OCI-M1 (cell line): ENCODE measurements around the gene CRYBG2.
A peak's percentile ranks its signal among the peaks of the same experiment; 100 is the strongest.
"Not testable (repeated sequence)": the region's sequence is repeated elsewhere in the genome, so short reads cannot be mapped to it uniquely, and the experiment has no call there.

Source experiments
- DNase-seq: peaks from one replicate; lab custom pipeline; 2025; lab: John Stamatoyannopoulos, UW

The CRYBG2 gene

DNA sequence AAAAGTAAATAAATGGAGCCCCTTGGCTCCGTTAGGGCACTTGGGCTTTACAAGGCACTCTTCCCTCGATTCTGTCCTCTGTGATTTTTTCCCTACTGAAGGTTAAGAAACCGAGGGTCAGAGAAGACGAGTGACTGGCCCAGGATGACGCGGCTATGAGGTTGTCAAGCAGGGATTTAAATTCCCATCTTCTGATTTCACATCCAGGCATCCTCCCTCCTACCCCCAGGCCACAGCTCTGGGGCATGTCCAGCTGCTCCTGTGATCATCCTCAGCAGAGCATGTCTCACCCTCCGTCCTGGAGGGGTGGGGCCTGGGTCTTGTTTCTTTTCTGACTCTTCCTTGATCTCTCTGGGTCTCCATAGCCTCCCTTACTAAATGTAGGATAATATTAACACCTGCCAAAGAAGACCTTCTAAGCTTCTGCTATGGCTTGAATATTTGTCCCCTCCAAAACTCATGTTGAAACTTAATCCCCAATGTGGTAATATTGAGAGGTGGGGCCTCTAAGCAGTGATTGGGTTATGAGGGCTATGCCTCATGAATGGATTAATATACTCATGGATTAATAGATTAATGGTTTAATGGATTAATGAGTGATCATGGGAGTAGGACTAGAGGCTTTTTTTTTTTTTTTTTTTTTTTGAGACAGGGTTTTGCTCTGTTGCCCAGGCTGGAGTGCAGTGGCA, 4.6 kb downstream of the CRYBG2 start:
- DNase-seq = no peak

DNA sequence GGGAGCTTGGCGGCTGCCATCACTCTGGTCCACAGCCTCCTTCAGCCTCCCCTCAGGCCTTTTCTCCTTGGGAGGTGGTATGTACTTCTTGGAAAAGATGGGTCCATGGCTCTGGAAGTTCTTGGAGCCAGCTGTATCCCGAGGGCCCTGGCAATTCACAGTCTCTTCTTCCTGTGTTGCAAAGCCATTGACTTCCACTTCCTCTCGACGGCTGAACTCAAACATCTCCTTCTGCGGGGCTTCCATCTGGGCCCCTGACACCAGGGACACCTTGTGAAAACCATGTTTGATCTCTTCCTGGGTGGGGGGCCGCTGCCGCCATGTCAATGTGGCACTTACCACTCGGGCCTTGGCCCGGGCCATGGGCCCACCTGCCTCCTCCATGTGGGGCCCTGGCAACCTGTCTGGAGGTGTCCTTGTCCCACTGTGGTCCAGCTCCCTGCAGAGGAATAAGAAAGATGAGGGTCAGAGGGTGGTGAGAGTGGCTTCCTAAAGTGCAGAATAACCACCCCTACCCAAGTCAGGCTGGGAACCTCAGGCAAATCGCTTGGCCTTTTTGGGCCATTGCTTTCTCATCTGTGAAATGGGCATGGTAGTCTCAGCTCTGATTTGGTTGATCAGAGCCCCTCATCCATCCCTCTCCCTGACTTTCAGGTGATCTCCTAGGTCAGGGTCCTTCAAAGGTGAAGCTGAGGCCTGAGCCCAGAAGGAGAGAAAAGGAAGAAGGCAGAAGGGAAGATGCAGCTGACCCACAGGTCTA, 7.5 kb downstream of the CRYBG2 start:
- DNase-seq = no peak

DNA sequence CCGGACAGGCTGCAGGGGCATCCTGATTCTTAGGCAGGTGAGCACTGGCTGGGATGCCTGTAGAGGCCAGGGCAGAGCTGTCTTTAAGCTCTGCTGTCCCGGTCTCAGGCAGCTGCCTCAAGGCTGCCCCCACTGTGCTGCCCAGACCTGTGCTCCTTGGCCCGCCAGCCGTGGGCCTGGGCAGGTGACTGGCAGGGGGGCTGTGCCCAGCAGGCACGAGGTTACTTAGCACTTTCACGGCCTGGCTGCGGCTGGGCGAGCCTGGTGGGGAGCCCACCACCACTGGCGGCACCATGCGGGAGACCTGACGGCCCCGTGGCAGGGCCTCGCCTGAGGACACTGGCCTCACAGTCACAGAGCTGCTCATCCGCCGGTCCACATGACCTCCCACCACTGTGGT, 8.2 kb downstream of the CRYBG2 start:
- no peak for DNase-seq

DNA sequence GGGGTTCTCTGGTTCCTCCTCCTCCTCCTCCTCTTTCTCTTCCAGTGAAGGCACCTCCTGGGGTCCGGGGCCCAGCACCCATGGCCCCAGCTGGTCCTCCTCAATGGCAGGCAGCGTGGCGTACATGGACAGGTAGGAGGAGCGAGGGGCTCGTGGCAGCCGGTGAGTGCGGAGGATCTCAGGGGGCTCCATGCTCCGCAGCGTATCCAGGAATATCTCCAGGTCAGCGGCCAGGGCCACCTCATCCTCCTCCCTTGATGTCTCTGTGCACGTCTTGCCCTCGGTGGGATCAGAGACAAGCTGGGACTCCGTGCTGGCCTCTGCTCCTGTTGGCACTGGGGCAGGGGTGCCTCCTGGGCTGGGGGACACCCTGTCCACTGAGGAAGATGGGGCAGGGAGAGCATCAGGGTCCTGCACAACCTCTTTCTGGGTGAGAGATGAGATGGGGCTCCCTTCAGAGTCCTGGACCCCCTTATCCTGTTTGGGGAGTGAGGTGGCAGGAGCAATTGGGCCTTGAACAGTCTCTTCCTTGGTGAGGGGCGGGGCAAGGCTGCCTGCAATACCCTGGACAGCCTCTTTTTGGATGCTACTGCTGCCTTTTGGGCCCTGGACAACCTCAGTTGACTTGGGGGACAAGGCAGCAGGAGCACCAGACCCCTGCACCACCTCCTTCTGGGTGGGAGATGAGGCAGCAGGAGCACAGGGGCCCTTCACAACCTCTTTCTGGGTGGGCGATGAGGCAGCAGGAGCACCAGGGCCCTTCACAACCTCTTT, 9.6 kb downstream of the CRYBG2 start:
- no peak for DNase-seq

DNA sequence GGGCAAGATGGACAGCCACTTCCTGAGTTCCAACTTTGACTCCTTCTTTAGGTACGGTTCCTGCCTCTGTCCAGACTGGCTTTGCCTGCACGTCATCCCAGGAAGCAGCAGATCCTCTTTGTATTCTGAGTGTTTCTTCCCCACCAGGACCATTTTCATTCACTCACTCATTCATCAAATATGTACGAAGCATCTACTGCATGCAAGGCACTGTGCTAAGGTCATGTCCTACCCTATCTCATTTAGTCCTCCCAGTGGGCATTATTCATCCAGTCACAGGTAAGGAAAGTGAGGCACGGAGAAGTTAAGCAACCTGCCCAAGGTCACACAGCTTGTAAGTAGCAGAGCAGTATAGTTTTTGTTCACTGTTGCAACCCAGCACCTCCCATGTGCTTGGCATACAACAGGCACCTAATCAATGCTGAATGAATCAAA, 13.9 kb downstream of the CRYBG2 start:
- no peak for DNase-seq

DNA sequence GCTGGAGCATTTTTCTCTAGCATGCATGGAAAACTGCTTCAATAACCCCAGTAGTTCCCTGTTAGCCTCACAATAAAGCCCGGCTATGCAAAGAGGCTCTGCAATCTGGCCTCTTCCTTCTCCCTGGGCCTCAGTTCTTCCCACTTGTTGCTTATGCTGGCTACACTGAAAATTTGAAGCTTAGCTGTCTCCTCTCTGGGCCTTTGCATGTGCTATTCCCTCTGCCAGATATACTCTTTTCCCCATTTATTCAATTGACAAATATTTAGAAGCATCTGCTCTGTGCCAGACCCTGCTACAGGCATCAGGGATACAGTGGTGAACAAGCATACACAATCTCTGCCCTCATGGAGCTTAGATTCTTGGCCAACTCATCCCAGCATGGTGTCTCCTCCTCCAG, 15.3 kb downstream of the CRYBG2 start:
- no peak for DNase-seq

DNA sequence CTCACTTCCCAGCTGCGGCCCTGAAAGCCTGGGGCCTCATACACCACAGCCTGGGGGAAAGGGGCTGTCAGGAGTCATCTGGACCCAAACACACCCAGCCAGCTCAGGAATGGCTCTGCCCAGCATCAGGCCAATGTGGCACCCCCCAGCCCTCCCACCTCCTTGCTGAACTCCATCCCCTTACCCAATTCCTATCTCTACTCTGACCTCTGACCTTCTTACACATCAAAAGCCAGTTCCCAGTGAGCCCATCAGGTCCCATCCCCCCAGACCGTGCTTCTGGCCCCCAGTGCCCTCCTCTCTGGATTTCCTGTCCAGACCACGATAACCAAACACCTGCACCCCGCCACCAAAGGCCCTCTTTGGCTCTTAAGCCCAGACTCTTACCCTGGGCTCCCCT, 16.3 kb downstream of the CRYBG2 start:
- DNase-seq = no peak

DNA sequence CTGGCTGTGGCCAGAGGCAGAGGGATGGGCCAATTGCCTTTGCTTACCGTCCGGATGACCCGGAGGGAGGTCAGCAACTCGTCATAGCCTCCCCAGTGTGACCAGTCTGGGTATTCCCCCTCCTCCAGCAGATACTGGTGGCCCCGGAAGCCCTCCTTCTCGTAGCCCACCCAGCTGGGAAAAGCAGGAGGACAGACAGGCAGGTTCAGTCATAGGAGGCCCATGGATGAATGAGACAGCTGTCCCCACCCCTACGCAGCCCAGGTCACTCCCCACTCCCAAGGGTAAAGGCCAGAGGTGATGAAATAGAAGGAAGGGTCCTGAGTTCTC, 16.8 kb downstream of the CRYBG2 start:
- no peak for DNase-seq

DNA sequence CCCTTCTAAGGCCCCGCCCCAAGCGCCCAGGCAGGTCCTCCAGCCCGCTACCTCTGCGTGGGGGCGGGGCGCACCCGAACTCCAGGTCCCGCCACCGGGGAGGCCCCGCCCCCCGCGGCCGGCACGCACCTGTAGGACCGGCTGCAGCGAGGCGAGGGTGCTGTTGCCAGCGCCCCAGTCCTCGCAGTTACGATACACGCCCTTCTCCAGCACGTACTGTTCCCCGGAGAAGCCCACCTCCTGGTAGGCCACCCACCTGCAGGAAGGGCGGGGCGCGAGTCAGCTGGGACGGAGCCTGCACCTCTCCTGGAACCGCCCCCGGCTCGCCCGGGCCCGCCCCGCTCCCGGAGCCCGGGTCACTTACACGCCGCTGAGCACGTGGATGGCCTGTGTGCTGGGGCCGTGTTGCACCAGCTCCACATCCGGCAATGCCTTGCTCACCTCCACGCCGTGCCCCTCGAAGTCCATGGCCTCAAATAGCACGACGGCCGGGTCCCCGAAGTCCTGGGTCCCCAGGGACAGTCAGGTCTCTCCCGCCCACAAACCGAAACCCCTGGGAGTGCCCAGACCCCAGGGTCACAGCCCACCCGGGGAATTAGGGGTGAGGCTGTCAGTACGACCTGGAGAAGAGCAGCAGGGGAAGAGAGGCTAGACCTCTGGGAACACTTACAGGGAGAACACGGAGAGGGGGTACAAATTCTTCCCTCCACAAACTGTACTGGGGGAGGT, 17.3 kb downstream of the CRYBG2 start:
- DNase-seq = peak; percentile 62

DNA sequence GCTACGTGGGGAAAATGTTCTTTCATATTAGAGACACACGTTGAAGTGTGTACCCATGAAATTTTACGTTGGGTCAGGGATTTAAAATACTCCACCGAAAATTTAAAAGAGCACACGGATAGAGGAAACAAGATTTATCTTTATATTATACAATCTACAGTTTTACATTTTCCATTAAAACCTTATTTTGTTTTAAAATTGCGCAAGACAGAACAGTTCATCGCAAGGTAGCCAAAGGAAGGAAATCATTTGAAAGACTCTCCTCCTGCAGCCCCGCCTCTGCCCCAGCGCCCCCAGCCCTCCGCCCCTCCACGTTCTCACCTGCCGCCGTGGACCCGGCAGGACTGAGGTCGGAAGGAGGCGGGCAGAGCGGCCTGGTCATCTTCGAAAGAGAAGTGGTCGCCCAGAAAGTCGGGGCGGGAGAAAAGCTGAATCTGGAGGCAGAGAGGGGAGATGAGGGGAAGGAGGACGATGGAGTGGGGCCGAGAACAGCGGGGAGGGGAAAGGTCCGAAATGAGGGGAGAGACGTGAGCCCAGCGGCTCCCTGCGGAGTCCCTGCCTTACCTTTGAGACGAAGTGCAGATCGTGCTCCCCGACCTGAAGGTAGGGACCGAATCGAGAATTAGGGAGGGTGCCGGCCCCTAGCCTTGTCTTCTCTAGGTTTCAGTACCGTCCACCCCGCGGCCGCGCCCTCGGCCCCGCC, 18.0 kb downstream of the CRYBG2 start:
- DNase-seq = no peak

DNA sequence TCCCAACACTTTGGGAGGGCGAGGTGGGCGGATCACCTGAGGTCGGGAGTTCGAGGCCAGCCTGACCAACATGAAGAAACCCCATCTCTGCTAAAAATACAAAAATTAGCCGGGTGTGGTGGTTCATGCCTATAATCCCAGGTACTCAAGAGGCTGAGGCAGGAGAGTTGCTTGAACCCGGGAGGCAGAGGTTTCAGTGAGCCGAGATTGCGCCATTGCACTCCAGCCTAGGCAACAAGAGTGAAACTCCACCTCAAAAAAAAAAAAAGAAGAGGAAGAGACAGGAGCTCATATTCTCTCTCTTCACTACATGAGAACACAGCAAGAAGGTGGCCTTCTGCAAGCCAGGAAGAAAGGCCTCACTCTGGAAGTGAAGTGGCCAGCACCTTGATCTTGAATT, 20.6 kb downstream of the CRYBG2 start:
- not testable (repeated sequence) for DNase-seq

DNA sequence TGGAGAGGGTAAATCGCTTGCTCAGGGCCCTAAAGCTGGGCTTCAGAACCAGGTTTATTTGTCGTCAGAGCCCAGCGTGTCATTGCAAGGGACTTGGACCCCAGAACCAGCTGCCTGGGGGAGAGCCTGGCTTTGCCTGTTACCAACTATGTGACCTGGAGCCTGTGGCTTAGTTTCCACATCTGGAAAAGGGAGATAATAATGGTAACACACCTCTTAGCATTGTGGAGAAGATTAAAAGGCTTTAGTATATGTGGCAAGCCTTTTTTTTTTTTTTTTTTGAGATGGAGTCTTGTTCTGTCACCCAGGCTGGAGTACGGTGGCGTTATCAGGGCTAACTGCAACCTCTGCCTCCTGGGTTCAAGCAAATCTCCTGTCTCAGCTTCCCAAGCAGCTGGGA, 23.7 kb downstream of the CRYBG2 start:
- DNase-seq = no peak

DNA sequence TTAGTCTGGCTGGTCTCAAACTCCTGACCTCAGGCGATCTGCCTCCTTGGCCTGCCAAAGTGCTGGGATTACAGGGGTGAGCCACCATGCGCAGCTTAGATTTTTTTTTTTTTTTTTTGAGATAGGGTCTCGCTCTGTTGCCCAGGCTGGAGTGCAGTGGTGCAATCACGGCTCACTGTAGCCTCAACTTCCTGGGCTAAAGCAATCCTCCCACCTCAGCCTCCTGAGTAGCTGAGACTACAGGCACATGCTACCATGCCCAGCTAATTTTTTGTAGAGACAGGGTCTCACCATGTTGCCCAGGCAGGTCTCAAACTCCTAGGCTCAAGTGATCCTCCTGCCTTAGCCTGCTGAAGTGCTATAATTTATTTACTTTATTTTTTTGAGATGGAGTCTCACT, 24.6 kb downstream of the CRYBG2 start:
- DNase-seq = not testable (repeated sequence)

DNA sequence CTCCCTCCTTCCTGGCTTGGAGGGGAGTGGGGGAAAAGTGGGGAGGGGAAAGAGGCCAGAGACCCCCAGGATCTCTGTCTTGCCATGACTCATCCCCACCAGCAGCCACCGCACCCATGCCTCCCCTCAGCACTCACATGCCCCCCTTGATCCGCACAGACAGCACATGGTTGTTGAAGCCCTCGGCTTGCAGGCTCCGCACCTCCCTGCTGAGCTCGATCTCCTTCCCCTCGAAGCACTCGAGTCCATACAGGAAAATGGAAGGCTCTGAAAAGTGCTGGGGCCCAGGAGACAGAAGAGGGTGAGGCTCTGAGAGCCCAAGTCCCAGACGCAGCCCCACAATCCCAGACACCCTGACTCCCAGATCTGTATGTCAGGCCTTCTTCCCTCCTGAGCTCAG, 25.3 kb downstream of the CRYBG2 start:
- no peak for DNase-seq

DNA sequence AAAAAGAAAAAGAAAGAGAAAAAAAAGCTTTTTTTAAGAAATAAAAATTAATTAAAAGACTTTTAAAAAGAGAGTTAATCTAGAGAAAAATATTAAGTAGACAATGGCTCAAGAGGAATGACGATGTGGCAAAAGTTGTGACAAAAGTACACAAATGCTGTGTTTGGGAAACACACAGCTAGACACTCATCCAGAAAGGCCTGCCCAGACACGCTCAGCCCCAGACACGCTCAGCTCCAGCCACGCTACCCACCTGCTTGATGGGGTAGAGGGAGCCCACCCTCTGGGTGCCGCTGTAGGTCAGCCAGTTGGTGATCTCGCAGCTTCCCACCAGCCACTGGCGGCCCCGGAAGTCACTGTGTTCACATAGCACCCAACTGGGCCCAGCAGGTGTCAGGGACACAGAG, 26.0 kb downstream of the CRYBG2 start:
- peak; percentile 23 for DNase-seq

DNA sequence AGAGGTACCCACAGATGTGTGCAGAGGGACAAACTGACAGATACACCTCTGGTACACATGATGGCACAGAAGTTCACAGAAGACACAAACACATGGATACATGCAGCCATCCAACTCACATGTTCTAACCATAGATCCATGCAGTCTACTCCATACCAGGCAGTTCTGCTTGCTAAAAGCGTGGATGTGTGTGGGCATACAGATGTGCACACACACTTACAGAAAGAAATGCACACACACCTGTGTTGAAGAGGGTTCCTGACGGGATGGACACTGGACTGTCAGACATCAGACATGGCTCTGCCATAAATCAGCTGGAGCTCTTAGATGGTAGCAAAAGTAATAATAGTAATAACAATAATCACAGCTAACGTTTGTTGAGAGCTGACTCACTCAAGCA, 29.4 kb downstream of the CRYBG2 start:
- no peak for DNase-seq

DNA sequence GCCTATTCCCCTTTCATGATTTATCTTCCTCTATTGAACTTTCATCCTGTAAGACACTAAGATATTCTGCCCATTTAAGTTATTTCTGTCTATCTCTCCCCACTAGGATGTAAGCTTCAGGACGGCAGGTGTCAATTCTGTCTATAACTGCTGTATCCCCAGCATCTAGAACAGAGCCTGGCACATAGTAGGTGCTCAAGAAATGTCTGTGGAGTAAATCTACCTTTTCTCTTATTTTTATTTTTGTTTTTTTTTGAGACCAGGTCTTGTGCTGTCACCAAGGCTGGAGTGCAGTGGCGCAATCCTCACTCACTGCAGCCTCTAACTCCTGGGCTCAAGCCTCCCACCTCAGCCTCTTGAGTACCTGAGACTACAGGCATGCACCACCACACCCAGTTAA, 30.5 kb downstream of the CRYBG2 start:
- DNase-seq = no peak

DNA sequence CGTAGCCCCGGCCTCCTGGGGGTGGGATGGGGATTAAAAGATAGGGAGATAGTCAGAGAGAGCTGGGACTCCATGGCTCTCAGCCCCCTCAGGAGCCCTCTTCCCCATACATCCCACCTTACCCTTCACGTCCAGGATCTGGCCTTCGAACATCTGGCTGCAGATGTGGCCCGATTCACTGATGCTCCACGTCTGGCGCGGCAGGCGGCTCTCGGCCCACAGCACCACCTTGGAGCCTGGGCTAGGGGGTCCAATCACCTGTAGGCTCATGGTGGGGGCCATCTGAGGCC, 31.9 kb downstream of the CRYBG2 start:
- DNase-seq = no peak

DNA sequence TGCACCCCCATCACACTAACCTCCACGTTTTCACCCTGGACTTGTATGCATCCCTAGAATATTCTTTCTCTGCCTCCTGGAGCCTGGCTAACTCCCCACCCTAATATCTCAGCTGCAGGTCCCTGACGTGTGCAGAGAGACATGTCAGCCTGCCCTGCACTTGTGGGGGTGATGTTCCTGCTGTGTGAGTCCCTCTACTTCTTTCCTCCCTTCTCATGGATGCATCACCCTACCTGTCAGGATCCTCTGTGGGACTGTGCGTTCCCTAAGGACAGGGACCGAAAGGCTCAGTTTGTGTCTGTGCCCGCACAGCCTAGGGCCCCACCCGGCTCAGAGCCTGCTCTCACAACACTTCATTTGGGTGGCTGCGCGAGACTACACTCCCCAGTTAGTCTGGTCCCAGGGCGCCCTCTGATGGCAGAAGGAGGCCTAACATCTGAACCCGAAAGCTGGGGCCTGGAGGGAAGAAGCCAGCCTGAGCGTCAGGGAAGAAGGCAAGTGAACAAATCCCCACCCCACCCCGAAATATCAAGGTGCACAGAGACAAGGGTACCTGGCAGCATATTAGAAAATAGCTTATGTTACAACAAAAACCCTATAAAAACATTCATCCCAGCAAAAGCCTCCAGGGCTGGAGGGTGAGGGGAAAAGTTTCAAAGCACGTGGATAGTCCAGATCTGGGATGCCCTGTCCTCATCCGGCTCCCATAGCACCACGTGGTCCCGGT, 32.5 kb downstream of the CRYBG2 start:
- DNase-seq = peak; percentile 93

DNA sequence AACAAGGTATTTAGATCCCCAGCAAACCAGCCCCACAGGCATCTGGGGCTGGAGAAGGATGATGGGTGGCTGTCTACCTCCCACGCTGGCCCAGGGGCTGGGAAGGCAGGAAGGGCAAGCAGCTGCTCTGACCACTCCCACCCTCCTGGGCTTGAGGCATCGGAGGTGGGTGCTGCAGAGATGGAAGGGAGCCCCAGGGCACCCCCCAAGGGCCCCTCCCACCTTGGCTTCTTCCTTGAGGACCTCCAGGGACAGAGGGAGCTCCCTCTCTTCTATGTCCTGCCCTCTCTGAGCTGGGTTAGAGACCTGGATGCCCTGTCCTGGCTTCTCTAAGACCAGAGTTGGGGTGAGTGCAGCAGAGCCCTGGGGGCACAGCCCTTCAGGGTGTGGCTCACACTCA, 33.0 kb downstream of the CRYBG2 start:
- DNase-seq = no peak

DNA sequence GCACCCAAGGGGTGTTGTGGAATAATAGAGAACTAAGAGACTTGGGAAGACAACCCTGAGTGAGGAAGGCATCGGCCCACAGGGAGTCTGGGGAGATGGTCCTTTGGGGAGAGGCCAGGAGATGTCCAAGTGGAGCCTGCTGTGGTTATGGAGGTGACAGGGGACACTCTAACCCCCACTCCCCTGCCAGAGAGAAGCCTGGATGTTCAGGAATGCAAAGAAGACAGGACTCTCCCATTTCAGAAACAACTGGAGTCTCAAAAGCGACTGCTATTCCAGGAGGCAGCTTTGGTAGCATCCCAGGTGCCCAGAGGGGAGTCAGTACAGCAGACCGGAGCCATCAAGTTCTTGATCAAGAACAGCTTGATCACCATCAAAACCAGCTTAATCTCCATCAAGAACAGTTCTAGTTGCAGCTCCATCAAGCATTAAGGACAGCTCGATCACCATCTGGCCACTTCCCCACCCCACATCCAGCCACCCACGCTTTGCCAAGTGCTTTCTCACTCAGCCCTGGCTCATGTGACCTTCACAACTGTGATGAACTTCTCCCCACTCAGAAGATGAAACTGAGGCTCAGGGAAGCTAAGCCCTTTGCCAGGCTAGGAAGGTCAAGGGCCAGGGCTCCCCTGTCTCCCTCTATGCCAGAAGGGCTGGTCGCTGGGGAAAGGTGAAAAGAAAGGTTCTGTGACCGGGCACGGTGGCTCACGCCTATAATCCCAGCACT, 35.4 kb downstream of the CRYBG2 start:
- peak; percentile 16 for DNase-seq
